AG09309 (cell line): ENCODE measurements around the gene SLC6A5.

Source experiments
- DNase-seq: peaks from one replicate; pipeline ENCODE4 v3.0.0-alpha.2; 2010; ENCODE audit warnings: low read depth
- H3K4me3 ChIP-seq: 2 replicates; pipeline ENCODE4 v1.5.1; 2011; ENCODE audit warnings: mild to moderate bottlenecking, low read depth, low read length, moderate library complexity; ENCODE audit not compliant: control insufficient read depth
- CTCF ChIP-seq: IDR thresholded peaks from 2 replicates; pipeline ENCODE4 v1.5.1; 2011; ENCODE audit warnings: mild to moderate bottlenecking, low read depth, low read length, inconsistent platforms; ENCODE audit not compliant: insufficient read depth, control insufficient read depth; ENCODE audit errors: missing control alignments

Gene SLC6A5

GRCh38 chr11:20604295-20604803 lies 4.9 kb downstream of the SLC6A5 start:
- no peak for DNase-seq
- no peak overlapping the region for H3K4me3 ChIP-seq
- TF ChIP-seq CTCF = no peak

GRCh38 chr11:20604864-20605601 lies 5.6 kb downstream of the SLC6A5 start:
- no peak for DNase-seq
- TF ChIP-seq CTCF = no peak
- H3K4me3 ChIP-seq = no peak overlapping the region

DNA sequence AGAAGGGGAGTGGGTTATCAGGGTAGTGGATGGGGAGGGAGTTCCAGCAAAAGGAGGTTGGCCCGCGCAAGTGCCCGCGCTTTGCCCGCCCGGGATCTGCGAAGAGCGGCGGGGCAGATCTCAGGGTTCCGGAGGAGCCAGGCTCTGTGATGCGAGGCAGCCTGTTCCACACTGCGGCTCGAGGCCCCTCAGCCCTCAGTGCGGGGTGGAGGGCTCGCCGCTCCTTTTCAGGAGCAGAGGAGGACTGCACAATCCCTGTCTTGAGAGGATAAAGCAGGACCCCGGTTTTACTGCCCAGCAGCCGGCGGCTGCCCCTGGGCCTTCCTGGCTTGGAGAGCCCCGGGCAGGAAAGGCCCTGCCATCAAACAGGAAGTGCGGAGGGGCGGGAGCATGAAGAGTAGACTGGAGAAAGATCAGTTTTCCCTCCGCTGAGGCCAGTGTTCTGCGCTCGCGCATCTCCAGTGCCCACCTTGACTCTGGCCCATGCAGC lies 6.2 kb downstream of the SLC6A5 start:
- DNase-seq = no peak
- H3K4me3 ChIP-seq = no peak overlapping the region
- TF ChIP-seq CTCF = no peak

DNA sequence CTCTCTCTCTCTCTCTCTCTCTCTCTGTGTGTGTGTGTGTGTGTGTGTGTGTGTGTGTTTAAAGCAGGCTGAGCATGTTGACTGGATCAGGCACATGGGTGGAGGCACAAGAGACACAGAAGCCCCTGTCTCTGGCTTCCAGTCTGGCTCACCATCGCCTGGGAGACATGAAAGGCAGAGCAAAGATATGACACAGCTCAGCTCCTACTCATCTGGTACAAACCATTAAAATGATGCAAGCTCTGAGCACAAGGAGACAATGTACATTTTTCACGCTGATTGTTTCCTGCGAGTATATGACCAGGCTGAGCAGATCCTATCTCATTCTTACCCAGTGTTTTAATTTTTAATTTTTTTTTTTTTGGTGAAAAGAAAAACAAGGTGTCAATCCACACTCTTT lies 9.5 kb downstream of the SLC6A5 start:
- no peak overlapping the region for H3K4me3 ChIP-seq
- no peak for TF ChIP-seq CTCF
- no peak for DNase-seq

GRCh38 chr11:20609727-20610707 lies 10.6 kb downstream of the SLC6A5 start:
- peak; percentile 93 for TF ChIP-seq CTCF
- no peak overlapping the region; the same call in 1 of the 2 replicates for H3K4me3 ChIP-seq
- DNase-seq = peak; percentile 1

DNA sequence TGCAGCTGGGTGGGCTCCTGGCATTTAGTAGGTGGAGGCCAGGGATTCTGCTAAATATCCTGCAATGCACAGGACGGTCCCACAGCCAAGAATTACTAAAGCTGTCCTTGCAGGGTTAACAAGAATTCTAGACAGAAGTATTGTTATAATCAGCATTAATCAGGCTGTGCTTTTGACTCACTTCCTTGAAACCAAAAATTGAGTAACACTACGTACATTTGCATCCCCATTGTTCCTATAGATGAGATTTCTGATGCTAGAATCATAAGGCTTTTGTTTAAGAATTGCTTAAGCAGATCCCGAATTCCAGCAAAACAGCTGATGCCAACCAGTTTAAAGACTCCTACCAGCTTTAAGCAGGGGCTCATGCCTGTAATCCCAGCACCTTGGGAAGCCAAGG lies 11.4 kb downstream of the SLC6A5 start:
- H3K4me3 ChIP-seq = no peak overlapping the region
- no peak for TF ChIP-seq CTCF
- DNase-seq = no peak
